Natural killer cell (primary cell): ENCODE measurements around the gene WDR4. TPM values are rescaled to one million over a fixed set of nuclear protein-coding genes. Genes with fewer than 3 reads are reported as not detected.

Experiments used
- ATAC-seq, 3 donors: fragments of 150-1000 bp in 2 of 3; fragments of 200-7000 bp in 1 of 3; cut with Tn5 transposase; 1 replicate in 1 of 3; 2 replicates in 2 of 3; pipeline ENCODE4 v1.10.0; 2021; ENCODE audit warnings: mild to moderate bottlenecking in 2 of 3, moderate library complexity in 2 of 3
- DNase-seq, 2 donors: peaks; one replicate each; pipeline versions ENCODE4 v3.0.0 to v3.0.0-alpha.2; 2013 to 2021; ENCODE audit warnings: mixed read lengths in 1 of 2
- H3K27ac ChIP-seq: one replicate; pipeline ENCODE4 v1.5.1; 2013; ENCODE audit warnings: mild to moderate bottlenecking, low read length
- H3K27me3 ChIP-seq: one replicate; pipeline ENCODE4 v1.6.1; 2013; ENCODE audit warnings: low read length; ENCODE audit not compliant: control insufficient read depth, insufficient read depth
- H3K36me3 ChIP-seq: one replicate; pipeline ENCODE4 v1.6.1; 2013; ENCODE audit warnings: low read length; ENCODE audit not compliant: control insufficient read depth, insufficient read depth
- H3K4me1 ChIP-seq: one replicate; pipeline ENCODE4 v1.6.1; 2013; ENCODE audit warnings: low read length; ENCODE audit not compliant: control insufficient read depth, insufficient read depth
- H3K4me3 ChIP-seq: one replicate; pipeline ENCODE4 v1.5.1; 2013; ENCODE audit warnings: low read length
- H3K9me3 ChIP-seq: one replicate; pipeline ENCODE4 v1.6.1; 2013; ENCODE audit warnings: low read length; ENCODE audit not compliant: control insufficient read depth, insufficient read depth
- H3K27ac Mint-ChIP-seq, 2 donors: one replicate each; pipeline ENCODE4 v1.8.0; 2022; ENCODE audit warnings: mild to moderate bottlenecking in 2 of 2, mixed read lengths in 2 of 2, moderate library complexity in 1 of 2
- H3K27me3 Mint-ChIP-seq, 2 donors: one replicate each; pipeline ENCODE4 v1.8.0; 2022; ENCODE audit warnings: low read depth in 2 of 2, mixed read lengths in 2 of 2
- H3K36me3 Mint-ChIP-seq: one replicate; pipeline ENCODE4 v1.8.0; 2022; ENCODE audit warnings: mixed read lengths
- H3K4me1 Mint-ChIP-seq, 2 donors: one replicate each; pipeline ENCODE4 v1.8.0; 2022; ENCODE audit warnings: mixed read lengths in 2 of 2
- H3K4me3 Mint-ChIP-seq: one replicate; pipeline ENCODE4 v1.8.0; 2022; ENCODE audit warnings: mild to moderate bottlenecking, moderate library complexity, mixed read lengths
- H3K9me3 Mint-ChIP-seq, 2 donors: one replicate each; pipeline ENCODE4 v1.8.0; 2022; ENCODE audit warnings: mixed read lengths in 2 of 2
- CTCF ChIP-seq: fragments of 200-600 bp; IDR thresholded peaks from one replicate; pipeline ENCODE4 v1.8.0; 2022; ENCODE audit warnings: antibody characterized with exemption
- WGBS: methylation state at CpG from one replicate; pipeline ENCODE4 v1.1.7; 2013; ENCODE audit warnings: missing lambda C conversion rate; ENCODE audit not compliant: insufficient coverage; 5-methylcytosine and 5-hydroxymethylcytosine counted together
- intact Hi-C: fragments of 100-400 bp; cut with micrococcal nuclease; formaldehyde crosslinking; loops from one replicate; pipeline ENCODE4 v1.14.2; 2022
- total RNA-seq, 4 donors: library from RNA; stranded (reverse); fragments of 120-200 nt in 1 of 4; gene quantifications; one replicate each; pipeline versions ENCODE4 v1.2.3 to v1.2.4, GENCODE V29; 2013 to 2022

Gene WDR4
- total RNA-seq, 3 donors from 2014 or later (not counting 1 experiment from before 2014, with no cell fraction given), result 11.1 to 15.5 (median 14.0) TPM

GRCh38 chr21:42837421-42838211 is 41.7 kb downstream of the WDR4 start:
- Histone ChIP-seq H3K27ac (no peak overlapping the region), H3K4me3 (no peak overlapping the region), H3K4me1 (peaks cover 10% of the 10 kb centered on the region), H3K27me3 (no peaks in the 10 kb centered on the region), H3K36me3 (peaks cover 24% of the 10 kb centered on the region), H3K9me3 (no peaks in the 10 kb centered on the region)
- Mint-ChIP-seq H3K27ac (no peak overlapping the region), H3K4me1 (peaks cover 10 to 17% of the 10 kb centered on the region in 2 donors), H3K27me3 (peaks cover 11 to 12% of the 10 kb centered on the region in 2 donors), H3K36me3 (no peaks in the 10 kb centered on the region), H3K4me3 (no peak overlapping the region), H3K9me3 (no peaks in the 10 kb centered on the region)
- DNase-seq (peak in 1 of 2 donors; percentile 8), ATAC-seq (no peak)
- intact Hi-C loops, result loop anchor here (10.0 kb wide), 1 partner anchor 103 kb away; no protein-coding TSS in a partner anchor
- WGBS, result 93% methylated on average over 42 of the region's 42 CpGs
- TF ChIP-seq CTCF, result no peak

GRCh38 chr21:42836767-42837301 is 42.5 kb downstream of the WDR4 start:
- DNase-seq (no peak), ATAC-seq (no peak)
- intact Hi-C loops, result loop anchor here (10.0 kb wide), 1 partner anchor 102 kb away; no protein-coding TSS in a partner anchor
- Histone ChIP-seq H3K36me3 (peaks cover 21% of the 10 kb centered on the region), H3K4me3 (no peak overlapping the region), H3K27me3 (no peaks in the 10 kb centered on the region), H3K4me1 (peaks cover 18% of the 10 kb centered on the region), H3K9me3 (peaks cover 1% of the 10 kb centered on the region), H3K27ac (no peak overlapping the region)
- Mint-ChIP-seq H3K27me3 (peaks cover 12 to 13% of the 10 kb centered on the region in 2 donors), H3K27ac (no peak overlapping the region), H3K4me1 (peaks cover 15 to 25% of the 10 kb centered on the region in 2 donors), H3K9me3 (no peaks in the 10 kb centered on the region), H3K4me3 (no peak overlapping the region), H3K36me3 (no peaks in the 10 kb centered on the region)
- TF ChIP-seq CTCF, result no peak
- WGBS, result 83% methylated on average over 15 of the region's 15 CpGs

- peaks cover 12 to 16% of the 10 kb centered on the region in 2 donors for H3K27me3 Mint-ChIP-seq
- no peak overlapping the region for H3K27ac ChIP-seq
- intact Hi-C loops, result loop anchor here (10.0 kb wide), 1 partner anchor 102 kb away; no protein-coding TSS in a partner anchor
- no peak for TF ChIP-seq CTCF
- DNase-seq, result no peak
- H3K4me1 ChIP-seq, result peaks cover 21% of the 10 kb centered on the region
- H3K4me3 ChIP-seq, result no peak overlapping the region
- H3K27me3 ChIP-seq, result no peaks in the 10 kb centered on the region
- H3K4me3 Mint-ChIP-seq, result no peak overlapping the region
- H3K9me3 Mint-ChIP-seq, result no peaks in the 10 kb centered on the region
- no peaks in the 10 kb centered on the region for H3K36me3 Mint-ChIP-seq
- peaks cover 20% of the 10 kb centered on the region for H3K36me3 ChIP-seq
- H3K4me1 Mint-ChIP-seq, result peaks cover 19 to 30% of the 10 kb centered on the region in 2 donors
- peaks cover 3% of the 10 kb centered on the region for H3K9me3 ChIP-seq
- H3K27ac Mint-ChIP-seq, result no peak overlapping the region
- 94% methylated on average over 3 of the region's 3 CpGs for WGBS
- ATAC-seq, result no peak
Observed at GRCh38 chr21:42836402-42836666, 43.0 kb downstream of the WDR4 start.
